Measurements from ENCODE around the gene PARL.

- TF ChIP-seq CTCF (IDR thresholded peaks at IDR 0.05) = no peak
- TF ChIP-seq POLR2A (IDR thresholded peaks at IDR 0.05) = no peak
Observed at GRCh38 chr3:183895774-183896173, 11.1 kb upstream of the PARL start.
